NCI-H2029 treated with DMSO at 0.1 percent for 48 hours (cell line): ENCODE results near the gene C4orf51.

Source experiments
- DNase-seq: peaks from one replicate; lab custom pipeline; 2025; lab: John Stamatoyannopoulos, UW

Gene C4orf51

GRCh38 chr4:145756244-145756643, 76.3 kb downstream of the C4orf51 start:
- DNase-seq: no peak

- no peak for DNase-seq
These were observed 77.2 kb downstream of the C4orf51 start for GRCh38 chr4:145757188-145757587.

- no peak for DNase-seq
These were observed 80.2 kb downstream of the C4orf51 start for GRCh38 chr4:145760176-145760575.

- DNase-seq: no peak
These were observed 81.3 kb downstream of the C4orf51 start for GRCh38 chr4:145760961-145761929.

- DNase-seq: no peak
These were observed 82.8 kb downstream of the C4orf51 start for GRCh38 chr4:145762719-145763118.

- no peak for DNase-seq
These were observed 83.5 kb downstream of the C4orf51 start for GRCh38 chr4:145763399-145763798.

- DNase-seq: no peak
These were observed 86.3 kb downstream of the C4orf51 start for GRCh38 chr4:145766273-145766672.

GRCh38 chr4:145769450-145770037, 89.6 kb downstream of the C4orf51 start:
- DNase-seq: no peak

GRCh38 chr4:145770124-145770523, 90.2 kb downstream of the C4orf51 start:
- DNase-seq: no peak

GRCh38 chr4:145772347-145772746, 92.4 kb downstream of the C4orf51 start:
- DNase-seq: no peak

GRCh38 chr4:145773581-145774234, 93.8 kb downstream of the C4orf51 start:
- DNase-seq: no peak

- DNase-seq: no peak
These were observed 94.5 kb downstream of the C4orf51 start for GRCh38 chr4:145774473-145774872.

- DNase-seq: no peak
These were observed 95.5 kb downstream of the C4orf51 start for GRCh38 chr4:145775406-145775805.

- DNase-seq: no peak
These were observed 96.3 kb downstream of the C4orf51 start for GRCh38 chr4:145776208-145776607.

- DNase-seq: no peak
These were observed 99.4 kb downstream of the C4orf51 start for GRCh38 chr4:145779319-145779801.

GRCh38 chr4:145781351-145781750, 101.4 kb downstream of the C4orf51 start:
- no peak for DNase-seq
